ENCODE results near the gene NOLC1.

Gene NOLC1

DNA sequence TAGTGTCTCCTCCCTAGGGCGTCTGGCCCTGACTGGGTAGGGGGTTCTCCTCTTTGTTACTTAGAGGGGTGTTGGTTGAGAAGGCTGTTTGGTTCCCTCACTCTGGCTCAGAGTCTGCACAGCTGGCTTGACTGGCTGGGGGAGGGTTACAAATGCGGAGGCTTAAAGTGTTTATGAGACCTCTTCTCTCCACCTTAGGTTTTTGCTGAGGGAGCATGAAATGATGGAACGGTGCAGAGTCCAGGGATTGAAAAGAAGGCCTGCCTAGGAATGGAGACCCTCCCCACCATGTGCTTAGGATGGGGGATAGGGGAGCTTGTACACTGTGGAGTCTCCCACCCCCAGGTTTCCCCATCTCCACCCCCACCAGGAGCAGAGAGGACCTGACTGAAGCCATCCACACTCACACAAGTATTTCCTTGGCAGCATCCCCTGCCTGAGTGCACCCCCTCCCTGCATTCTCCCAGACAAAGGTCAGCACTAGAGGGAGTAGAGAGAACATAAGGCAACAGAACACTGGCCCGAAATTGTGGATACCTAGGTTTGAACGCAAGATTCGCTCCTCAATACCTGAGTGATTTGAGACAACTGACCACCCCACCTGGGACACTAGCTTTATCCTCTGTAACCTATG lies 30.3 kb upstream of the NOLC1 start:
- no peak for DNase-seq (ENCODE audit: low spot score)

- no peak for DNase-seq (ENCODE audit: low spot score)
Observed at GRCh38 chr10:102122450-102122849, 29.7 kb upstream of the NOLC1 start.

DNA sequence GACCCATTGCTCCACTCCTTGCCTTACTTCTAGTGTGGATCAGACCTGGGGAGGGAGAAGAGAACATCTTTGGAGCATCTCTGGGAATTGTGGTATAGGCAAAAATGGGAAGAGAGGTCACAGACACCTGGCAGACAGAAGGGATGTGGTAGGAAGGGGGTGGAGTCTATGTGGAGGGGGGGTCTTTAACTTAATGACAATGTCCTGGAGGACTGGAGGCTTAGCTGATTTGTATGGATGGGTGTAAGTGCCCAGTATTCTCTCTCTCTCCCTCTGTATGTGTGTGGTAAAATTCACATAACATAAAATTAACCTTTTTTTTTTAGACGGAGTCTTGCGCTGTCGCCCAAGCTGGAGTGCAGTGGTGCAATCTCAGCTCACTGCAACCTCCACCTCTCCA lies 29.0 kb upstream of the NOLC1 start:
- DNase-seq (ENCODE audit: low spot score): no peak

GRCh38 chr10:102131286-102132170 lies 20.7 kb upstream of the NOLC1 start:
- no peak for DNase-seq (ENCODE audit: low spot score)

DNA sequence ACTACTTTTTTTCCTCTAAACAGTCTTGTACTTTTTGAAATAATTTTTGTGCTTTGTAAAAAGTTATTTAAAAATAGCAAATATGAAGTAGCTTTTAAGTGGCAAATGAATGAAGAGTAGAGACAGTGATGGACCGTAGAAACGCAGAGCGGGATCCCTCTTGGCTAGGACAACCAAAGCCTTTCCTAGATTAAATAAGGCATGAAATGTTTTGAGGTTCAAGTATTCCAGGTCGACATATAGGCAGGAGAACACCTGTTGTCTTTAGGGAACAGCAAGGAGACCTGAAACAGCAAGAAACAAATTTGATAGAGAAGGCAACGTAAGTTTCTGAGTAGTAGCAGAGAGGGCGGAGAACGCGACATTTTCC lies 20.0 kb upstream of the NOLC1 start:
- DNase-seq (ENCODE audit: low spot score): no peak

- peak; percentile 98 for DNase-seq (ENCODE audit: low spot score)
Observed at GRCh38 chr10:102132563-102133372, 19.4 kb upstream of the NOLC1 start, which contains the start of gene PPRC1. Gene PPRC1, plus strand, starts transcription at chr10:102133040. Its CDS starts 29 bp downstream, at chr10:102133069.

GRCh38 chr10:102133373-102134195 lies 18.6 kb upstream of the NOLC1 start:
- peak; percentile 58 for DNase-seq (ENCODE audit: low spot score)

DNA sequence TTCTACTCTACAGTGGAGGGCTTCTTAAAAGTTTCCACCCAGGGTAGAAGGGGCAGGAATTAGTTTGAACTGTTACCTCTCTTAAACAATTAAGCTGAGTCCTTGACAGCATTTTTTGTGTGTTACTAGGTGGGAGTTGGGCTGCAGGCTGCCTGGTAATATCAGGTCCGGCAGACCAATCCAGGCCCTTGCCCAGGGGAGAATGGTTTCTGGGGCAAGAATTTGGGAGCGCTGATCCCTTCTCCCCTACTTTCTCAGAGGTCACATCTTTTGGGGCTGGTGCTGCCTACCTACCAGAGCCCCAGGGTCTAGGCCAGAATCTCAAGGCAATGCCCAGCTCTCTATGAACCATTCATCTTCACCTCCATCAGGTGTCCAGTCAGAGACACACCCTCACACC lies 17.8 kb upstream of the NOLC1 start:
- no peak for DNase-seq (ENCODE audit: low spot score)

- no peak for DNase-seq (ENCODE audit: low spot score)
Observed at GRCh38 chr10:102135956-102136526, 16.1 kb upstream of the NOLC1 start.

GRCh38 chr10:102139281-102140110 lies 12.7 kb upstream of the NOLC1 start:
- no peak for DNase-seq (ENCODE audit: low spot score)

DNA sequence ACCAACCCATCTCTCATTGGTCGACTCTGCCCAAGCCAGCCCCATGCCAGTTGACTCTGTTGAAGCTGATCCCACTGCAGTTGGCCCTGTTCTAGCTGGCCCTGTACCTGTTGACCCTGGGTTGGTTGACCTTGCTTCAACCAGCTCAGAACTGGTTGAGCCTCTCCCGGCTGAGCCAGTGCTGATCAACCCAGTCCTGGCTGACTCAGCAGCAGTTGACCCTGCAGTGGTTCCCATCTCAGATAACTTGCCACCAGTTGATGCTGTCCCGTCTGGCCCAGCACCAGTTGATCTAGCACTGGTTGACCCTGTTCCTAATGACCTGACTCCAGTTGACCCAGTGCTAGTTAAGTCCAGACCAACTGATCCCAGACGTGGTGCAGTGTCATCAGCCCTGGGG lies 12.0 kb upstream of the NOLC1 start:
- DNase-seq (ENCODE audit: low spot score): no peak

DNA sequence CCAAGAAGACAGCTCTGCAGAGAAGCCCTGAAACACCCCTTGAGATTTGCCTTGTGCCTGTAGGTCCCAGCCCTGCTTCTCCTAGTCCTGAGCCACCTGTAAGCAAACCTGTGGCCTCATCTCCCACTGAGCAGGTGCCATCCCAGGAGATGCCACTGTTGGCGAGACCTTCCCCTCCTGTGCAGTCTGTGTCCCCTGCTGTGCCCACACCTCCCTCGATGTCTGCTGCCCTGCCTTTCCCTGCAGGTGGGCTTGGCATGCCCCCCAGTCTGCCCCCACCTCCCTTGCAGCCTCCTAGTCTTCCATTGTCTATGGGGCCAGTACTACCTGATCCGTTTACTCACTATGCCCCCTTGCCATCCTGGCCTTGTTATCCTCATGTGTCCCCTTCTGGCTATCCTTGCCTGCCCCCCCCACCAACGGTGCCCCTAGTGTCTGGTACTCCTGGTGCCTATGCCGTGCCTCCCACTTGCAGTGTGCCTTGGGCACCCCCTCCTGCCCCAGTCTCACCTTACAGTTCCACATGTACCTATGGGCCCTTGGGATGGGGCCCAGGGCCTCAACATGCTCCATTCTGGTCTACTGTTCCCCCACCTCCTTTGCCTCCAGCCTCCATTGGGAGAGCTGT lies 11.2 kb upstream of the NOLC1 start:
- no peak for DNase-seq (ENCODE audit: low spot score)

DNA sequence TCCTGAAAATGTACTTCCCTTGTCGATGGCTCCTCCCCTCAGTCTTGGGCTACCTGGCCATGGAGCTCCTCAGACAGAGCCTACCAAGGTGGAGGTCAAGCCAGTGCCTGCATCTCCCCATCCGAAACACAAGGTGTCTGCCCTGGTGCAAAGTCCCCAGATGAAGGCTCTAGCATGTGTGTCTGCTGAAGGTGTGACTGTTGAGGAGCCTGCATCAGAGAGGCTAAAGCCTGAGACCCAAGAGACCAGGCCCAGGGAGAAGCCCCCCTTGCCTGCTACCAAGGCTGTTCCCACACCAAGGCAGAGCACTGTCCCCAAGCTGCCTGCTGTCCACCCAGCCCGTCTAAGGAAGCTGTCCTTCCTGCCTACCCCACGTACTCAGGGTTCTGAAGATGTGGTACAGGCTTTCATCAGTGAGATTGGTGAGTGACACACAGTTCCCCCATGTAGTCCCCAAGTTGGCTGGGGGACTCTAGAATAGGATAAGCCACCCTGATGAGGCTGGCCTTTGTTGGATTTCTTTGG lies 10.5 kb upstream of the NOLC1 start:
- DNase-seq (ENCODE audit: low spot score): no peak

DNA sequence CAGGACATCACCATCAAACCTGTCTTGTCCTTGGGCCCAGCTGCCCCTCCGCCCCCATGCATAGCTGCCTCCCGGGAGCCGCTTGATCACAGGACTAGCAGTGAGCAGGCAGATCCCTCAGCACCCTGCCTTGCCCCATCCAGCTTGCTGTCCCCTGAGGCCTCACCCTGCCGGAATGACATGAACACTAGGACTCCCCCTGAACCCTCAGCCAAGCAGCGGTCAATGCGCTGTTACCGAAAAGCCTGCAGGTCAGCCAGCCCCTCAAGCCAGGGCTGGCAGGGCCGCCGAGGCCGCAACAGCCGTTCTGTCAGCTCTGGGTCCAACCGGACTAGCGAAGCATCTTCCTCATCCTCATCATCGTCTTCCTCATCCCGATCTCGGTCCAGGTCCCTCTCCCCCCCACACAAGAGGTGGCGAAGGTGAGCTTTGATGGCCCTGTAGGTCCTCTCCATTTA lies 5.2 kb upstream of the NOLC1 start:
- no peak for DNase-seq (ENCODE audit: low spot score)

GRCh38 chr10:102147561-102147960 lies 4.6 kb upstream of the NOLC1 start:
- no peak for DNase-seq (ENCODE audit: low spot score)

DNA sequence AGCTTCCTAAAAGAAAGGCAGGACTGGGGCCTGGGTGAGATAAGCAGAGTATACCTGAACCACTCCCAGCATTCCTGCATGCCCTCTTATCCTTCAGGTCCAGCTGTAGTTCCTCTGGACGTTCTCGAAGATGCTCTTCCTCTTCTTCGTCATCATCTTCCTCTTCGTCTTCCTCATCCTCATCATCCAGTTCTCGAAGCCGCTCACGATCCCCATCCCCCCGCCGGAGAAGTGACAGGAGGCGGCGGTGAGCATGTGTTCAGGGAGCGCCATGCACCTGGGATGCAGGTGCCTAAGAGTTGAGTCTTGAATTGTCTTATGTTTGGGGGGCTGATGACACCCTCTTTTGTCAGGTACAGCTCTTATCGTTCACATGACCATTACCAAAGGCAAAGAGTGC lies 3.9 kb upstream of the NOLC1 start:
- DNase-seq (ENCODE audit: low spot score): no peak

- no peak for DNase-seq (ENCODE audit: low spot score)
Observed at GRCh38 chr10:102150970-102151773, 1.0 kb upstream of the NOLC1 start.

- peak; percentile 20 for DNase-seq (ENCODE audit: low spot score)
Observed at GRCh38 chr10:102152545-102152890, 329 bp downstream of the NOLC1 start.

DNA sequence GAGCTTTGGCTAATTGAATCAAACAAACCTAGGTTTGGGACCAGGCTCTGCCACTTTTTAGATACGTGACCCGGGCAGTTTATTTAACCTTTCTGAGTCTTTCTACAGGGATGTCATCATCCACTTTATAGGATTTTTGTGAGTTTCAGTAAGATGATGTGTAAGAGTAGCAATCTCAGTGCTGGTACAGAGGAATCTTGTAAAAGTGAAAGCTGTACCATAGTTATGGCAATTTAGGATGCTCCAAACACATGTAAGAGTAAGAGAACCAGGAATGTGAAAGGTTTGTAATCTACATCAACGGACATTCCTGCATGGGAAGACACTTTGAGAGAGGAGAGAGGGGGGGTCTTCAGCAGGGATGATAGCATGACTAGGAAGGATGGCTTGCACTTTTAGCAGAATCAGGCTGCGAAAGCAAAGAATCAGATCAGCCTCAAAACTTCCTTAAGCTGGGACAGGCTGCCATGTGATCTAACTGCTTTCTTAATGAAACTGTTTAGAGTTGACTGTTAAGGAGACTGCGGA lies 968 bp downstream of the NOLC1 start:
- DNase-seq (ENCODE audit: low spot score): no peak
